GM18526 (cell line): ENCODE data around the gene REL.

Source experiments
- POLR2A ChIP-seq: IDR thresholded peaks from 3 replicates; pipeline ENCODE4 v1.6.1; 2011; ENCODE audit not compliant: insufficient read length; ENCODE audit errors: extremely low read depth

REL gene

GRCh38 chr2:60881047-60881932 is at the start of gene REL:
REL (plus strand) TSS chr2:60881574; CDS start chr2:60881841, 267 bp downstream.
- peak; percentile 86 for TF ChIP-seq POLR2A

GRCh38 chr2:60831921-60832320 is 49.5 kb upstream of the REL start:
- TF ChIP-seq POLR2A: no peak

- TF ChIP-seq POLR2A: no peak
Measured at GRCh38 chr2:60832621-60833020, 48.8 kb upstream of the REL start.

- TF ChIP-seq POLR2A: no peak
Measured at GRCh38 chr2:60834270-60834717, 47.1 kb upstream of the REL start.

GRCh38 chr2:60836491-60836890 is 44.9 kb upstream of the REL start:
- no peak for TF ChIP-seq POLR2A

- no peak for TF ChIP-seq POLR2A
Measured at GRCh38 chr2:60837123-60837522, 44.3 kb upstream of the REL start.

- no peak for TF ChIP-seq POLR2A
Measured at GRCh38 chr2:60838481-60838880, 42.9 kb upstream of the REL start.

GRCh38 chr2:60839126-60839813 is 42.1 kb upstream of the REL start:
- TF ChIP-seq POLR2A: no peak

GRCh38 chr2:60840880-60841279 is 40.5 kb upstream of the REL start:
- no peak for TF ChIP-seq POLR2A

GRCh38 chr2:60843006-60843405 is 38.4 kb upstream of the REL start:
- TF ChIP-seq POLR2A: no peak

GRCh38 chr2:60844105-60844504 is 37.3 kb upstream of the REL start:
- TF ChIP-seq POLR2A: no peak

- no peak for TF ChIP-seq POLR2A
Measured at GRCh38 chr2:60847854-60848253, 33.5 kb upstream of the REL start.

GRCh38 chr2:60849187-60849586 is 32.2 kb upstream of the REL start:
- TF ChIP-seq POLR2A: no peak

- TF ChIP-seq POLR2A: no peak
Measured at GRCh38 chr2:60852282-60852860, 29.0 kb upstream of the REL start.

GRCh38 chr2:60853531-60853930 is 27.8 kb upstream of the REL start:
- TF ChIP-seq POLR2A: no peak
